C1 segment of cervical spinal cord (tissue), 14 donors: ENCODE results near the gene ELF1.
"Not testable (repeated sequence)": the region's sequence is repeated elsewhere in the genome, so short reads cannot be mapped to it uniquely, and the experiment has no call there.

Experiments
- DNase-seq, 14 donors: peaks; one replicate each; lab custom pipeline; 2025; lab: John Stamatoyannopoulos, UW

ELF1 gene

GRCh38 chr13:41042419-41042818, 23.3 kb upstream of the ELF1 start:
- not testable (repeated sequence) for DNase-seq

- DNase-seq, result no peak
Measured at GRCh38 chr13:41040584-41041334, 21.6 kb upstream of the ELF1 start.

DNA sequence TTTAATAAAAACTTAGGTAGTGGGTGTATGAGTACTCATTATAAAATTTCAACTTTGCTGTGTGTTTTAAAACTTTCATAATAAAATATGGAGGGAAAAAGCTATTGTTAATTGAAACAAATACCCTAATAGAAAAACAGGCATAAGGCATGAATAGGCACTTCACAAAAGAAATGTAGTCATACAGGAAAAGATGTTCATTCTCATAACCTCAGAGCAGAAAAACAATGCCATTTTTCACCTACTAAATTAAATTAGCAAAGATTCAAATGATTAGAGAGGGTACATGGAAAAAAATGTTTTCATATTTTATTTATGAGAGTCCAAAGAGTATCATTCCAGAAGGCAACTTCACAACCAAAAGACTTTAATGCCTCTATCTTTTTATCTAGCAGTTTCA, 20.6 kb upstream of the ELF1 start:
- DNase-seq, result no peak

GRCh38 chr13:41036557-41036956, 17.4 kb upstream of the ELF1 start:
- not testable (repeated sequence) for DNase-seq

GRCh38 chr13:41034881-41035280, 15.8 kb upstream of the ELF1 start:
- DNase-seq, result no peak

GRCh38 chr13:41034382-41034781, 15.3 kb upstream of the ELF1 start:
- no peak for DNase-seq

DNA sequence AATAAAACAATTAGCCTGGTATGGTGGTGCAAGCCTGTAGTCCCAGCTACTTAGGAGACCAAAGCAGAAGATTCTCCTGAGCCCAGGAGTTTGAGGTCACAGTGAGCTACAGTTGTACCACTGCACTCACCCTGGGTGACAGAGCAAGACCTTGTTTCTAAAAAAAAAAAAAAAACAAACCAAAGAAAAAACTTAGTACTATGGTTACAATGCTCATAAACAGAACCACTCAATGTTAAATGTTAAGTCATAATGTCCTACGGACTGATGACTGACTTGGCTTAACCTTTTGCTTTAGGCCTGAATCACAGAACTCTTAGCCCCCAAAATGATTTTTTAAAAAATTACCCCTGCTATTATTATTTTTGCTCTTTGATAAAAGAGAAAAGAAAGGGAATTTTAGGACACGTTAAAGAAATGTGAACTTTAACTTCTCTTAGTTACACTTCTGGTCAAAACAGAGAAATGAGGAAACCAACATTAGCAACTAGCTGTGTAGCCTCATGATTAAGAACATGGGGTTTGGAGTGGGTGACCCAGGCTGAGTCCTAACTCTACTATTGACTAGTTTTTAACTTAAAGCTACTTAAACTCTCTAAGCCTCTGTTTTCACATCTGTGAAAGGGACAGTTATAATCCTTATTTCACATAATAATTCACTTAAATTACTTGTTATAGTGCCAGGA, 13.7 kb upstream of the ELF1 start:
- no peak for DNase-seq

DNA sequence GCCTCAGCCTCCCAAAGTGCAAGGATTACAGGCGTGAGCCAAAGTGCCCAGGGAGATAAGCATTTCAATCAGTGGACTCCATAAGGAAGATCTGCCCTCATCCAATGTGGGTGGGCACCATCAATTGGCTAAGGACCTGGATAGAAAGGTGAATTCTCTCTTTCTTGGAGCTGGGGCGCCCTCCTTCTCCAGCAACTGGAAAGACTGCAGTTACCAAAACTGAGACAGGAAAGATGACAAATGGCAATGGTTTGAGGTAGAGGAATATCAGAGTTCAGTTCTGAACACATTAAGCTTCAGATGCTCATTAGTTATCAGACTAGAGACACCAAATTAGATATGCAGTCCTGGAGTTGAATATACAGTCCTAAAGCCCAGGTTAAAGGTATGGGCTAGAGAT, 10.5 kb upstream of the ELF1 start:
- DNase-seq, result no peak

GRCh38 chr13:41028051-41028450, 8.9 kb upstream of the ELF1 start:
- no peak for DNase-seq

DNA sequence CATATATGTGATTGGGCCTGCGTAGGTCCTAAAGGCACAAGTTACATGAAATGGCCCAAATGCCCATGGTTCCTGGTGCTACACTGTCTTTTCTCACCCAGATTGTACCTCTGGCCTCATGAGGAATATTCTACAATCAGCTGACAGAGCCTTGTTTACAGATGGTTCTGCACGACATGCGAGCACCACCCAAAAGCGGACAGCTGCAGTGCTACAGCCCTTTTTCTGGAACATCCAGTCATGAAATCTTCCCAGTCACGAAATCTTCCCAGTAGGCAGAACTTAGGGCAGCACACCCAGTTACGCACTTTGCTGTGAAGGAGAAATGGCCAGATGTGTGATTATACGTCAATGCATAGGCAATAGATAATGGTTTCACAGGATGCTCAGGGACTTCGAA, 7.7 kb upstream of the ELF1 start:
- DNase-seq, result no peak

GRCh38 chr13:41025518-41025917, 6.4 kb upstream of the ELF1 start:
- no peak for DNase-seq

- peak in 1 of 14 donors; percentile 6 for DNase-seq
Measured at GRCh38 chr13:41019578-41020347, 647 bp upstream of the ELF1 start.

GRCh38 chr13:41018602-41018948, 541 bp downstream of the ELF1 start:
- no peak for DNase-seq

GRCh38 chr13:41017817-41018601, 1.1 kb downstream of the ELF1 start:
- no peak for DNase-seq

DNA sequence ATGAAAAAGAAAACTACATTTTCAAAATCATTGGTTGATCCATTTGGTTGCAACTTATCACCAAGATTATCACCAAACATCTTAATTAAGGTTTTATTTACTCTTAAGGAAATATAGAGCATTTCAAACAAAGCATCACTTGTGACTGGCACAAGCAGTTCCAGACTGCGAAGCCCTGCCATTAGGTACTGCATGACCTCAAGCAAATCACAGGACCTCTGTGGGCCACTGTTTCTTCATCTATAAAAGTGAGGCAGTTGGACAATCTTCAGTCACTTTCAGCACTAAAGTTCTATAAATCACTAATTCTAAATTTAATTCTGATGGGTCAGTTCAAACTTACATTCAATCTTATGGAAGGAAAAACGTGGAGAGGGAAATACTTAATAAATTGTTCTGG, 2.0 kb downstream of the ELF1 start:
- DNase-seq, result peak in 3 of 14 donors; percentile 7 to 12 (median 7)

DNA sequence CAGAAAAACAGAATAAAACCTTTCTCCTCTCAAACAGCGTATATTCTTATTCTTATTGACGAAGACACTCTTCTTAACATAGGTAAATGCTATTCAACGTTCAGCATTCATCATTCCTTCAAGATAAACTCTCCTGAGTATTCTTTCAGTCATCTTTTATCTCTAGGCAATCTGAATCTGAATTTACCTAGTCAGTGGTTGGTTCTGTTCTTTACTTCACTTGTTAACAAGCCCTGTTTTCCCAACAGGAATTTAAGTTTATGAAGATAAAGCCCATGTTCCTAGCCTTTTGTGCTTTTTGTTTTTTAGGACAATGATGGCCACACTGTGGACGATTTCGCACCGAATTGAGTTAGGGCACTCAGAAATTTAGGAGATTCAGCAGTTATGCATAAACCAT, 3.2 kb downstream of the ELF1 start:
- DNase-seq, result no peak

DNA sequence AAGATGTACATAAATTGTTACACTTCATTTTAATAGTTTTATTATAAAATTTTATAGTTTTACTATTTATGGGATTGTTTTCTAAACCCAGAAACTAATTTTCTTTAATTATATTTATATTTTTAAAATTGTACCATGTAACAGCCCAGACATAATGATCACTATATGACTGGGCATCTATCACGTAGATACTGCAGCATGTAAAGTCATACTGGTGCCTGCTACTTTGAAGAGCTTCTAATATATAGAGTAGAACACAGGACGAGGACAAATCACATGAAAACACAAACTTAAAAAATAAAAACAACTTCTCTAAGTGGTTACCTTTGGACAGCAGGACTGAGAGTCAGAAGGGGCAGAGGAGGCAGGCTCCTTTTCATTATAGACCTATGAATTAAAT, 5.3 kb downstream of the ELF1 start:
- no peak for DNase-seq

- DNase-seq, result no peak
Measured at GRCh38 chr13:41012536-41012935, 6.6 kb downstream of the ELF1 start.

- no peak for DNase-seq
Measured at GRCh38 chr13:41011382-41011956, 7.6 kb downstream of the ELF1 start.

DNA sequence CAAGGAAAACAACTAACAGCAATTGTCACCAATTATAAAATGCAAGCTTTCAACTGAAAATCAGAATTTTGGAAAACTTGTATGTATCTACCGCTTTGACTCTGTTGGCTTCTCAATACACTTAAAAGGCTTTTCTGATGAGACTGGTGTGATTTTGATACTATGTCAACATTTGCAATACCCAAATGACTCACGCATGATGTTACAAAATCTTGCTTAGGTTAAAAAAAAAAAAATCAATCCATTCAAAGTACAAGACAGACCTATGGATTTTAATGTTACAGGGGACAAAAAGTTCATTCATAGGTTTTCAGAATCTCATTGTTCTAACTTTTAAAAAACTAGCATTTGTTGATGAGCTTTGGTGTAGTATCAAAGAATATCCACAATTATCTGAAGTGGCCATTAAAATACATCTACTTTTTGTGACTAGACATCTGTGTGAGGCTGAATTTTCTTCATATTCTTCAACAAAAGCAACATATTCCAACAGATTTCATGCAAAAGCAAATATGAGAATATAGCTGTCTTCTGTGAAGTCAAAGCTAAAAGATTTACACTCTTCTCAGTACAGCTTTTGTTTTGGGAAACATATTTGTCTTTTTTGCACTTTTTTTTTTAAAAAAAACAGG, 10.7 kb downstream of the ELF1 start:
- no peak for DNase-seq

- DNase-seq, result no peak
Measured at GRCh38 chr13:41007744-41008128, 11.4 kb downstream of the ELF1 start.
